Breast epithelium (tissue), 3 donors: Measurements from ENCODE around the gene ANKRD16.

ENCODE experiments used
- POLR2A ChIP-seq: fragments of 450-650 bp; IDR thresholded peaks from one replicate; pipeline ENCODE4 v1.6.1; 2016; ENCODE audit warnings: antibody characterized with exemption, mild to moderate bottlenecking, moderate library complexity
- POLR2AphosphoS5 ChIP-seq, 3 donors: sonication (generic); formaldehyde crosslinking; IDR thresholded peaks; one replicate each; pipeline ENCODE4 v1.6.1; 2017; ENCODE audit warnings: antibody characterized with exemption in 3 of 3
- TF ChIP-seq, protein P1 (sequence below), 3 donors: fragments of 450-650 bp; IDR thresholded peaks; one replicate each; pipeline ENCODE4 v1.5.1; 2016 to 2017; ENCODE audit warnings: antibody characterized with exemption in 3 of 3, mild to moderate bottlenecking in 3 of 3, moderate library complexity in 3 of 3

DNA sequence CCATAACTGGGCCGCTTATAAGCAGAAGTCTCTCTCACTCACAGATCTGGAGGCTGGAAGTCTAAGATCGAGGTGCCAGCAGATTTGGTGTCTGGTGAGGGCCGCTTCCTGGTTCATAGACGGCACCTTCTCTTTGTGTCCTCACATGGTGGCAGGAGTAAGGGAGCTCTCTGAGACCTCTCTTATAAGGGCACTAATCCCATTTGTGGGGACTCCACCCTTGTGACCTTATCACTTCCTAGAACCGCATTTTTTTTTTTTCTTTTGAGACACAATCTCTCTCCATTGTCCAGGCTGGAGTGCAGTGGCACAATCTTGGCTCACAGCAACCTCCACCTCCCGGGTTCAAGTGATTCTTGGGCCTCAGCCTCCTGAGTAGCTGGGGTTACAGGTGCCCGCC lies 8.5 kb upstream of the ANKRD16 start:
- TF ChIP-seq, protein P1, sequence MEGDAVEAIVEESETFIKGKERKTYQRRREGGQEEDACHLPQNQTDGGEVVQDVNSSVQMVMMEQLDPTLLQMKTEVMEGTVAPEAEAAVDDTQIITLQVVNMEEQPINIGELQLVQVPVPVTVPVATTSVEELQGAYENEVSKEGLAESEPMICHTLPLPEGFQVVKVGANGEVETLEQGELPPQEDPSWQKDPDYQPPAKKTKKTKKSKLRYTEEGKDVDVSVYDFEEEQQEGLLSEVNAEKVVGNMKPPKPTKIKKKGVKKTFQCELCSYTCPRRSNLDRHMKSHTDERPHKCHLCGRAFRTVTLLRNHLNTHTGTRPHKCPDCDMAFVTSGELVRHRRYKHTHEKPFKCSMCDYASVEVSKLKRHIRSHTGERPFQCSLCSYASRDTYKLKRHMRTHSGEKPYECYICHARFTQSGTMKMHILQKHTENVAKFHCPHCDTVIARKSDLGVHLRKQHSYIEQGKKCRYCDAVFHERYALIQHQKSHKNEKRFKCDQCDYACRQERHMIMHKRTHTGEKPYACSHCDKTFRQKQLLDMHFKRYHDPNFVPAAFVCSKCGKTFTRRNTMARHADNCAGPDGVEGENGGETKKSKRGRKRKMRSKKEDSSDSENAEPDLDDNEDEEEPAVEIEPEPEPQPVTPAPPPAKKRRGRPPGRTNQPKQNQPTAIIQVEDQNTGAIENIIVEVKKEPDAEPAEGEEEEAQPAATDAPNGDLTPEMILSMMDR (IDR thresholded peaks at IDR 0.05): no peak
- no peak for TF ChIP-seq POLR2AphosphoS5 (IDR thresholded peaks at IDR 0.05)
- no peak for TF ChIP-seq POLR2A
